ENCODE data around the gene PACRG. TPM values are rescaled to one million over a fixed set of nuclear protein-coding genes. Genes with fewer than 3 reads are reported as not detected.

PACRG gene
- total RNA-seq, 1 experiment from 2014 or later = not detected

DNA sequence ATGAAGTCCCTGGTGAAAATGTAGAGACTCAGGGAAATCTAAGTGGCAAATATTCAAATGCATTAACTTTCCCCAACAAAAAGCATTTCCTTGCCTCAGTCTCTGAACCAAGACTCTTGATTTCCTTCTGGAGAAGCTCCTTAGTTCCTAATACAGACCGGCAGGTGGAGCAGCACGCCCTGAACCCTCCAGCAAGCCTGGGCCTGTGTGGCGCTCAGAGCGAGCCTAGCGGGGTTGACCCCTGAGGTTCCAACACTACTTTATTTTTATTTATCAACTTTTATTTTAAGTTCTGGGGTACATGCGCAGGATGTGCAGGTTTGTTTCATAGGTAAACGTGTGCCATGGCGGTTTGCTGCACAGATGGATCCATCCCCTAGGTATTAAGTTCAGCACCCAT is 50.8 kb downstream of the PACRG start:
- no peaks in the 10 kb centered on the region for H3K36me3 ChIP-seq
- H3K27me3 ChIP-seq = peaks cover 5% of the 10 kb centered on the region; the same call in 1 of the 2 replicates
- no peak overlapping the region for H3K27ac ChIP-seq

DNA sequence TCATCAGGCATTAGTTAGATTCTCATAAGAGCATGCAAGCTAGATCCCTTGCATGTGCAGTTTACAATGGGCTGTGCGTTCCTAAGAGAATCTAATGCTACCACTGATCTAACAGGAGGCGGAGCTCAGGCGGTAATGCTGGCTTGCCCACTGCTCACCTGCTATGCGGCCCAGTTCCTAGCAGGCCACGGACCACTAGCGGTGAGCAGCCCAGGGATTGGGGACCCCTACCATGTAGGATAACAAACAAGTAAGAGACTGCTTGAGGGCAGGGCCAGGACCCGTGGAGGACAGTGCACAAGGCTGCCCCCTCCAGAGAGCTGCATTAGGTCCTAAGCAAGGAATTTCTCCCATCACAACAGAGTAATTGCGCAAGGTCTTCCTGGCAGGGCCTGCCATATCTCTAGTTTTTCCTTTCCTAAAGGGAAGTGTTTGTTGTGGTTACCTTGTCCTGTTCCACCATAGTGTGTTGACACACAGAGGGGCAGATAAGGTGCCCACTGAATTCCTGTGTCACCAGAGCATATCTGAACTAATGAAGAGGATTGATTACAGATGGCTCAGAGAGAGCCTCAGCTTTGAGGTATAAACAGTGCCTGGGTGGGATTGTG is 58.0 kb downstream of the PACRG start:
- DNase-seq = no peak
- no peak overlapping the region for H3K4me3 ChIP-seq
- H3K9me3 ChIP-seq (replicated peaks) = no peaks in the 10 kb centered on the region; the same call in 1 of the 2 replicates
- no peak overlapping the region for H3K27ac ChIP-seq
- no peaks in the 10 kb centered on the region; the same call in 1 of the 2 replicates for H3K27me3 ChIP-seq
- no peaks in the 10 kb centered on the region for H3K4me1 ChIP-seq
- H3K36me3 ChIP-seq = no peaks in the 10 kb centered on the region

More for the DNA sequence above, 50.8 kb downstream of the PACRG start:
- no peaks in the 10 kb centered on the region; the same call in 1 of the 2 replicates for H3K9me3 ChIP-seq (replicated peaks)
- no peak overlapping the region for H3K4me3 ChIP-seq
- H3K4me1 ChIP-seq = no peaks in the 10 kb centered on the region
- DNase-seq = no peak

DNA sequence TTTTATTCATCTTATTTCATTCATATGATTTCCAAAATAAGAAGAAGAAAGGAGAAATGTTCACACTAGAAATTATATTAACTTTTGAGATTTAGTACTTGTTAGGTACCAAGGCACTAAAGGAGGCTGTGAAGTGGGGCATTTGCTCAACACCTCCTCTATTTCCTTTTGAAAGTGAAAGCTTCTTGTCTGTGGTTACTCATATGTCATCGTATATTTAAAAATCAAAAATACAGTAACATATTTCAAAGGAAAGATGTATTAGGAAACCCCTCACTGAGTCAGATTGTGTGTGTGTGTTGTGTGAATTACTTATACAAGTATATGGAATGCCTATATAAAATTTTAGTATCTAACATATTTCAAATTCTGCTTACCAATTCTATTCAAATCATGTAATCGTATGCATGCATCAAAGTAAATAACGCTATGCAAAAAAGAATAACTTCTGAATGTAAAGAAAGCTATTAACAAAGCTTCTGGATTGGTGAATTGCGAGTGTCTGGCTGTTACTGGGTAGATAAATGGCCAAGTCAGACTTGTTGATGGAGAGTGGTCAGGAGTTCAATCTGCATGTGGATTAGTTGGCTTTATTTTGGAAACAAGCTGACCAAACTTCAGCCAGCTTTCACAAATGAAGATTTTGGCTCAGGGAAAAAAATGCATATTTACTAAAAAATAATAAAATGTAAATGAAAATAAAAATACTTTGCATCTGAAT is 70.9 kb downstream of the PACRG start:
- Histone ChIP-seq H3K4me3 (no peak overlapping the region), H3K9me3 (replicated peaks) (no peaks in the 10 kb centered on the region), H3K4me1 (no peaks in the 10 kb centered on the region), H3K36me3 (no peaks in the 10 kb centered on the region), H3K27me3 (0 out of 2 replicates have a peak, but pooled peaks cover 4% of the 10 kb centered on the region), H3K27ac (no peak overlapping the region)
- DNase-seq = no peak

DNA sequence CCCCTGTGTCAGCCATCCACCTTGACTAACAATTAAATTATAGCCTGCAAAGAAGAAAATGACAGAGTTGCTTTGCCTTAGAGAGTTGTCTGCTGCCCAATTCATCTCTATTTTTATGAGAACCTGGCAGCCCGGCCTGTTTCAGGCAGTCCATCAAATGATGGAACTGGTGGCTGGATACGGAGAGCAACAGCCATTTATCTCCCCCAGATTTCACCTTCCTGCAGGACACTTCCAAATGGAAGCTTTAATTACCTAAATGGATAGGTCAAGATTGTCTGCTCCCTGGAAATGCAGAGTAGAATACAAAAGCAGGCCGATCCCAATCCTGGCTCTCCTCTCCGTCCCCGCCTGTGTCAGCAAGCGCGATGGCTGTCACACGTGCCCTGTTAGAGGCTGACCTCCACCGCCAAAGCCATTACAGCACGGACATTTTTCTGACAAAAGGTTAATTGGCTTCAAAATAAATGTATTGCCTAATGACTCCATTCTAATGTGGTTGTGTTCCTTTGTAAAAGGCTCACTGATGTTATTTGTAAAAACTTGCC is 86.7 kb downstream of the PACRG start:
- Histone ChIP-seq H3K4me1 (0 out of 2 replicates have a peak, but pooled peaks cover 3% of the 10 kb centered on the region), H3K4me3 (no peak overlapping the region), H3K27me3 (no peaks in the 10 kb centered on the region), H3K9me3 (replicated peaks) (no peaks in the 10 kb centered on the region), H3K27ac (no peak overlapping the region), H3K36me3 (no peaks in the 10 kb centered on the region)
- DNase-seq = no peak

DNA sequence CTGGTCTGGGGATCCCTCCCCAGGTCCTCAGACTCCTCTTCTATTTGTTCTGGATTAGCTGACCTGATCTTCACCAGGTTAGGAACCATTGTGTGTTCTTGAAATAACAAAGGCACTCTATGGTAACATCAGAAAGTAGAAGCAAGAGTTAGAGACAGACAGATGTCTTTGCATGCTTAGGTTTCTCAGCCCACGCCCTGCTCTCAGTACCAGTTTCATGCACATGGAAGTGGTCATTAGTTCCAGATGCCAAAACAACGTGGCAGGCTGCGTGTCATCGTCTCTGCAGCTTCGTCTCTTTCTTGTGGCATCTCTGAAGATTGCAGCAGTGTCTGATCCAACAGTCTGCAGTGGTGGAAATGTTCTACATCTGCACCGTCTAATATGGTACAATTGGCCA is 89.4 kb downstream of the PACRG start:
- peaks cover 3% of the 10 kb centered on the region; the same call in 1 of the 2 replicates for H3K27me3 ChIP-seq
- no peak overlapping the region for H3K27ac ChIP-seq
- 0 out of 2 replicates have a peak, but pooled peaks cover 3% of the 10 kb centered on the region for H3K4me1 ChIP-seq
- H3K4me3 ChIP-seq = no peak overlapping the region
- no peaks in the 10 kb centered on the region for H3K9me3 ChIP-seq (replicated peaks)
- H3K36me3 ChIP-seq = no peaks in the 10 kb centered on the region
- no peak for DNase-seq

DNA sequence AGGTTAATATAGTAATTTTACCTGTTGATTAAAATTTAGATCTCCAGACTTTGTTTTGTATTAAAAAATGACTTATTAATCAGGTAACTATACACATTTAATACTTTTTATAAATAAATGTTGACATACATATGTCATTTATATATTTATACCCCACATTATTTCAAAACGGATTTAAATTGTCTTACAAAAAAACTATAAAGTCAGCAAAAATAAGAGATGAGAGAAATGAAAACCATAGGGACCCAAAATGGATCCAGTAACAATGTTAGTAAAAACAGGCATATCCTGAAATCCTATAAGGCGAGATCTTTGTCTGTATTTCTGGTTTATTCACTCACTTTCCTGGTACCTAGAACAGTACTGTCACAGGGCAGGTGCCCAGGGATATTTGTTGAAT is 91.5 kb downstream of the PACRG start:
- H3K27ac ChIP-seq = no peak overlapping the region
- H3K9me3 ChIP-seq (replicated peaks) = no peaks in the 10 kb centered on the region
- no peaks in the 10 kb centered on the region for H3K4me1 ChIP-seq
- H3K4me3 ChIP-seq = no peak overlapping the region
- DNase-seq = no peak
- peaks cover 3% of the 10 kb centered on the region; the same call in 1 of the 2 replicates for H3K27me3 ChIP-seq
- no peaks in the 10 kb centered on the region for H3K36me3 ChIP-seq

DNA sequence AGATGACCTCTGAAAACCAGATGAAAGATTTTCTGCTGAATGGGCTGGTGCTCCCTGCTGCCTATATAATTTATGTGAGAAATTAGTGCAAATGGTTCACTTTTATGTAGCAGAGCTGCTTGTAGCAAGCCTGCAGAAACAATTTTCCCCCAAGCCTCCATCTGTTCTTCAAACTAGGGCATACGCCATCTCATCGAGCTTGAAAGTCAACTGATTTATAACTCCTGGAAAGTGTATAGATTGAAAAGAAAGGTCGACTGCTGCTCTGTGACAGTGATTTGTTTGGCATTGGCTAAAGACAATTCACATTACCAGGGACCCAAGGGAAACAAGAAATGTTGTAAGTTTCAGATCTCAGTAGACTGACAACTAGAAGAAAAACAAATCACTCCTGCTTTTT is 93.3 kb downstream of the PACRG start:
- Histone ChIP-seq H3K9me3 (replicated peaks) (no peaks in the 10 kb centered on the region), H3K4me1 (no peaks in the 10 kb centered on the region), H3K4me3 (no peak overlapping the region), H3K27me3 (peaks cover 3% of the 10 kb centered on the region; the same call in 1 of the 2 replicates), H3K27ac (no peak overlapping the region), H3K36me3 (no peaks in the 10 kb centered on the region)
- DNase-seq = no peak

DNA sequence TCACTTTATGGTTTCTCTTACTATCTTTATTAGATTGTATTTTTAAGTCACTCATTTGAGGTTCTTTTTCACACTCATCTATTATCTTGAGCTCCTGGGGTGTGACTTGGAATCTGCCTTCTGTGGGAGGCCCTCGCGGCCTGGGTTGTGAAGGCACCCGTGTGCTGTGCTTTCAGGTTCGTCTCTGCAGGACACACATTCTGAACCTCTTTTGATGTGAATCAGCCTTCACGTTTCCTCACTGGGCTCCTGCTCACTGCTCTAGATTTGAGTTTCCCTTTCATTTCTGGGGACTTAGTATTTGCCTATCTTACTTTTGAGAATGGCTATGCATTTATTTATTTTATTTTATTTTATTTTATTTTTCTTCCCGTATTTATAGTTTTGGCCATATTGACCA is 97.8 kb downstream of the PACRG start:
- no peak overlapping the region for H3K27ac ChIP-seq
- no peak for DNase-seq

DNA sequence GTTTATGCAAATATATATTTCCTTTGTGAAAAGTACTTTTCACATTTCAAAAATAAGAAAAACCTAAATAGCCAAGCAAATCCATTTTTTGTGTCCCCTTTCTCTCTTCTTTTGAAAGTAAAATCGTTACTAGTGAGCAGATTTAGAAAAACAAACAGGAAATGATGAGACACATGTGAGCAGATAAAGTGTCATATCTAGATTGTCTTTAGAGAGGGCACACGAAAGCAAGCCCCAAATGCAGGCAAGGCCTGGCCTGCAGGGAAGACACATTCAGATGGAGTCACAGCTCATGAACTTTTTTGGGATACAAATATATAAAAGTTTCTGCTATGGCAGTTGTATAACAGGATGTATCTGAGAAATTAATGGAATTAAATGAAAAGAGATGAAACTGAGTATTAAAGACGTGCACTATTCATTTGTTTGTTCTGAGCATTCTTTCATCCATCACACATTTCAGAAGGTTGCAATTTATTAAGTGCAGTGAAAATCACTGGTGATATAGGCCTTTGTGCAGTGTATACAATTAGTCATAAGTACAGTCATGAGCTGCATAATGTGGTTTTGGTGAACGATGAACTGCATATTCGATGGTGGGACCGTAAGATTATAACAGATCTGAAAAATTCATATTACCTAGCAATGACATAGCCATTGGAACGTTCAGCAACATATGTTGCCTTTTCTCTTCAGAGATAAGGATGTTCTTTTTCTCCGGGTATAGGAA is 101.4 kb downstream of the PACRG start:
- Histone ChIP-seq H3K27ac (no peak overlapping the region), H3K27me3 (no peaks in the 10 kb centered on the region), H3K4me1 (no peaks in the 10 kb centered on the region), H3K4me3 (no peak overlapping the region), H3K9me3 (replicated peaks) (no peaks in the 10 kb centered on the region), H3K36me3 (no peaks in the 10 kb centered on the region)
- DNase-seq = no peak

More for the DNA sequence above, 97.8 kb downstream of the PACRG start:
- Histone ChIP-seq H3K9me3 (replicated peaks) (no peaks in the 10 kb centered on the region), H3K4me3 (no peak overlapping the region), H3K4me1 (no peaks in the 10 kb centered on the region), H3K27me3 (no peaks in the 10 kb centered on the region), H3K36me3 (no peaks in the 10 kb centered on the region)

DNA sequence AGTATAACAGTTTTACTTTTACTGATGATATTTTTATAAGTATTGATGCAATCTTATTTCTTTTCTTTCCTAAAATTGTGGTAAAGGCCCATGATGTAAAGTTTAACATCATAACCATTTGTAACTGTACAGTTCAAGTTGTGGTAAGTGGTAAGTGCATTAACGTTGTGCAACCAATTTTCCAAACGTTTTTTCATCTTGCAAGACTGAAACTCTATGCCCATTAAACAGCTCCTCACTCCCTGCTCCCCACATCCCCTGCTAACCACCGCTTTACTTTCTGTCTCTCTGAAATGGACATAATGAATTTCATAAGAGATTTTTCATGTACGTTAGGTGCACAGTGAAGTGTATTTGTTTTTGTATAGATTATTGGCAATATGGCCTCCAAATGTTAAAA is 106.0 kb downstream of the PACRG start:
- no peaks in the 10 kb centered on the region for H3K36me3 ChIP-seq
- no peak for DNase-seq
- H3K27me3 ChIP-seq = no peaks in the 10 kb centered on the region
- H3K4me1 ChIP-seq = no peaks in the 10 kb centered on the region
- H3K4me3 ChIP-seq = no peak overlapping the region
- H3K9me3 ChIP-seq (replicated peaks) = no peaks in the 10 kb centered on the region
- H3K27ac ChIP-seq = no peak overlapping the region

DNA sequence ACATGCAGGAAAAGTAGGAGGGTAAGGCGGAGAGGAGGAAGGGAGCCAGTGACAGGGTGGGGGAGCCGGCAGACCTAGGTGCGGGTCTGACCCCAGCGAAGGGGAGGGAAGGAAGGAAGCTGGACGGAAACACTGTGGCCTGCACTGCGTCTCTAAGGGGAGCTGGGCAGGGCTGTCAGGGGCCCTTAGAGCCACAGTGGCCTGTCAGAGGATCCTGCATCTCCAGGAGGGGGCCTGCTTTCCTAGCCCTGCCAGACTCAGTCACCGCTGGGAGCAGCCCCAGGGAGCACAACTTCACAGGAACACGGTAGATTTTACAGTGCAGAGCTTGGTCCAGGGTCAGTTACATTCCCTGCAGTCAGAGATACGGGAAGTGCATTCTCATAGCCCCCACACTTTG is 118.2 kb downstream of the PACRG start:
- Histone ChIP-seq H3K27me3 (no peaks in the 10 kb centered on the region), H3K27ac (no peak overlapping the region), H3K36me3 (no peaks in the 10 kb centered on the region), H3K4me3 (no peak overlapping the region), H3K4me1 (no peaks in the 10 kb centered on the region), H3K9me3 (replicated peaks) (no peaks in the 10 kb centered on the region)
- no peak for DNase-seq

DNA sequence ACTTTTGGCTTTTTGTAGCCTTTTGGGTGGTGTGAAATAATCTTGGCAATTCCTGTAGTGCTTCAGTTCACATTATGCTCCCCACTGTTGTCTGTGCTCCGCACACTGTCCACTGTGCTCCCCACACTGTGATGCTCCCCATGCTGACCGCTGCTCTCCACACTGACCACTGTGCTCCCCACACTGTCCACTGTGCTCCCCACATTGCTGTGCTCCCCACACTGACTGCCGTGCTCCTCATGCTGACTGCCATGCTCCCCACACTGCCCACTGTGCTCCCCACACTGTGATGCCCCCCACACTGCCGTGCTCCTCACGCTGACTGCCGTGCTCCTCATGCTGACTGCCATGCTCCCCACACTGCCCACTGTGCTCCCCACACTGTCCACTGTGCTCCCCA is 118.9 kb downstream of the PACRG start:
- Histone ChIP-seq H3K27ac (no peak overlapping the region), H3K4me1 (no peaks in the 10 kb centered on the region), H3K36me3 (no peaks in the 10 kb centered on the region), H3K4me3 (no peak overlapping the region), H3K9me3 (replicated peaks) (no peaks in the 10 kb centered on the region), H3K27me3 (no peaks in the 10 kb centered on the region)
- DNase-seq = no peak

DNA sequence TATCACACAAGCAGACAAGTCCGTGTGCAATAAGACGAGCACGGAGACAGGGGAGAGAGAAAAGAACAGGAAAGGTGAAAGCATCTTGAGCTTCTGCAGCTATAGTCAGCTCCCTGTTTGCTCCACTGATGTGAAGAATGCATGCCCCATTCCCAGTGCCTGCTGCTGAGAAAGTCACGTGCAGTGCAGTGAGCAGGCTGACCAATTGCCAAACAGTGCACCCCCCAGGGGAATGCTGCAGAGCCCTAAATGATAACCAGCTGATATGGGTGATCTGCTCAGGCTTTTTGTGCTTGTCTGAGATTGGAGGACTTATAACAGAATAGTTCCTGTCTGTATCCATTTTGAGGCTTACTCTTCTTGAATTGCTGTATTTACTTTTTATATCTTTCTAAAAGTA is 121.5 kb downstream of the PACRG start:
- H3K4me1 ChIP-seq = no peaks in the 10 kb centered on the region
- no peak overlapping the region for H3K27ac ChIP-seq
- DNase-seq = peak in 1 of 2 experiments; percentile 18
- no peaks in the 10 kb centered on the region for H3K27me3 ChIP-seq
- H3K36me3 ChIP-seq = no peaks in the 10 kb centered on the region
- H3K9me3 ChIP-seq (replicated peaks) = no peaks in the 10 kb centered on the region
- H3K4me3 ChIP-seq = no peak overlapping the region

DNA sequence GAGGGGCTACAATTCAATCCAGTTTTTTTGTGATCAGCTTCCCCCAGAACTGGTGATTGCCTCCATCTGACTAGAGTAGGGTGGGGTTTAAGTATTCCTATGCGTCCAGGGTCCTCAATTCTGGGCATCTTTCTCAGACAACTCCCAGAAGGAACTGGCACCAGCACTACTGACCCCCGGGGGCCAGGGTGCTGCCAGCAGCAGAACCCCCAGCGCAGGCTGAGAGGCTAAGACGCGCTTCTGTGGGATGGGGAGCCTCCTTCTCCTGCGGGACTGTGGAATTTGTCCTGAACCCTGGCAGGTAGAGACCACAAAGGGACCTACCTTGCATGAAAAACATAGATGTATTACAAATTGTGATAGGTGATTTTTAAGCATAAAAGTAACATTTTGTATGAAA is 124.4 kb downstream of the PACRG start:
- H3K4me1 ChIP-seq = no peaks in the 10 kb centered on the region
- no peak overlapping the region for H3K27ac ChIP-seq
- no peaks in the 10 kb centered on the region for H3K27me3 ChIP-seq
- no peak overlapping the region for H3K4me3 ChIP-seq
- DNase-seq = no peak
- H3K36me3 ChIP-seq = no peaks in the 10 kb centered on the region
- H3K9me3 ChIP-seq (replicated peaks) = no peaks in the 10 kb centered on the region
